Thoracic aorta (tissue), 2 donors: ENCODE measurements around the gene CDH23. TPM values are rescaled to one million over a fixed set of nuclear protein-coding genes. Genes with fewer than 3 reads are reported as not detected.

ENCODE experiments used
- ATAC-seq: fragments of 150-250 bp; one replicate; pipeline ENCODE4 v1.8.0; 2017; ENCODE audit warnings: low read depth; ENCODE audit not compliant: insufficient number of reproducible peaks, low FRiP score
- DNase-seq: peaks from one replicate; pipeline ENCODE4 v3.0.0-alpha.2; 2020; ENCODE audit warnings: low spot score
- H3K27ac ChIP-seq, 2 donors: fragments of 200-600 bp; sonication (generic); 1 replicate in 1 of 2; 2 replicates in 1 of 2; pipeline ENCODE4 v1.5.1; 2016; ENCODE audit warnings: mild to moderate bottlenecking in 2 of 2, moderate library complexity in 2 of 2
- H3K27me3 ChIP-seq: fragments of 200-600 bp; sonication (generic); replicated peaks from 2 replicates; pipeline ENCODE4 v1.6.0; 2016; ENCODE audit warnings: mild to moderate bottlenecking; ENCODE audit not compliant: insufficient read depth
- H3K36me3 ChIP-seq: fragments of 200-600 bp; sonication (generic); one replicate; pipeline ENCODE4 v1.5.1; 2016
- H3K4me1 ChIP-seq, 2 donors: fragments of 200-600 bp; sonication (generic); 1 replicate in 1 of 2; 2 replicates in 1 of 2; pipeline versions ENCODE4 v1.5.1 to v1.6.0; 2016; ENCODE audit warnings: low read depth in 2 of 2, mild to moderate bottlenecking in 1 of 2; ENCODE audit not compliant: control insufficient read depth in 1 of 2
- H3K4me3 ChIP-seq: fragments of 200-600 bp; sonication (generic); 2 replicates; pipeline ENCODE4 v1.5.1; 2016; ENCODE audit warnings: mild to moderate bottlenecking
- H3K9me3 ChIP-seq: fragments of 200-600 bp; sonication (generic); 2 replicates; pipeline ENCODE4 v1.5.1; 2016
- total RNA-seq, 2 donors: library from RNA; depleted of rRNA; stranded (reverse); fragments of >200 nt; gene quantifications; one replicate each; pipeline versions ENCODE4 v1.1.0 to v1.2.3, GENCODE V29; 2016
- TF ChIP-seq, protein P1 (sequence below): fragments of 200-600 bp; sonication (generic); IDR thresholded peaks from one replicate; pipeline ENCODE4 v1.5.1; 2019; ENCODE audit warnings: antibody characterized with exemption

The CDH23 gene
- total RNA-seq, 2 donors from 2014 or later: 10.6 to 10.8 TPM

- H3K9me3 ChIP-seq: no peaks in the 10 kb centered on the region
- no peaks in the 10 kb centered on the region for H3K36me3 ChIP-seq
- ATAC-seq (no peak), DNase-seq (no peak)
- H3K4me3 ChIP-seq: no peak overlapping the region
- H3K27me3 ChIP-seq: no peaks in the 10 kb centered on the region
- H3K27ac ChIP-seq: no peak overlapping the region
- TF ChIP-seq, protein P1, sequence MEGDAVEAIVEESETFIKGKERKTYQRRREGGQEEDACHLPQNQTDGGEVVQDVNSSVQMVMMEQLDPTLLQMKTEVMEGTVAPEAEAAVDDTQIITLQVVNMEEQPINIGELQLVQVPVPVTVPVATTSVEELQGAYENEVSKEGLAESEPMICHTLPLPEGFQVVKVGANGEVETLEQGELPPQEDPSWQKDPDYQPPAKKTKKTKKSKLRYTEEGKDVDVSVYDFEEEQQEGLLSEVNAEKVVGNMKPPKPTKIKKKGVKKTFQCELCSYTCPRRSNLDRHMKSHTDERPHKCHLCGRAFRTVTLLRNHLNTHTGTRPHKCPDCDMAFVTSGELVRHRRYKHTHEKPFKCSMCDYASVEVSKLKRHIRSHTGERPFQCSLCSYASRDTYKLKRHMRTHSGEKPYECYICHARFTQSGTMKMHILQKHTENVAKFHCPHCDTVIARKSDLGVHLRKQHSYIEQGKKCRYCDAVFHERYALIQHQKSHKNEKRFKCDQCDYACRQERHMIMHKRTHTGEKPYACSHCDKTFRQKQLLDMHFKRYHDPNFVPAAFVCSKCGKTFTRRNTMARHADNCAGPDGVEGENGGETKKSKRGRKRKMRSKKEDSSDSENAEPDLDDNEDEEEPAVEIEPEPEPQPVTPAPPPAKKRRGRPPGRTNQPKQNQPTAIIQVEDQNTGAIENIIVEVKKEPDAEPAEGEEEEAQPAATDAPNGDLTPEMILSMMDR: no peak
- peaks cover 5 to 6% of the 10 kb centered on the region in 2 donors for H3K4me1 ChIP-seq
Measured at GRCh38 chr10:71381611-71382010, 15.1 kb upstream of the CDH23 start.

DNA sequence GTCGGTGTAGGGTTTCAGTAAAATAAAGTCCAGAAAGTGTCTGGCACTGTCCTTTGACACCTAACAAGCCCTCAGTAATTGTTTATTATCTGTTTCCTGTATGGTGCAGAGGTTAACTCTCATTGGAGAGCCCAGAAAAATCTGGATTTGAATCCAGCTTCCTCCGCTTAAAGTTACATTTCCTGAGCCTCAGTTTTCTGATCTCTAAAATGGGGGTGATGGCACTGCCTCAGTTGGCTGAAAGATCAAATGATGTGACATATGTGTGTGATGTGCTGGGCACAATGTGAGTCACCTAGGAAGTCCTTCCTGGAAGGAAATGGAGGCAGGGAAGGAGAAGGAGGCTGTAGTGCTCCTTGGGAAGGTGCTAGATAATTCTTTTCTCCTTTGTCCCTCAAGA, 14.7 kb upstream of the CDH23 start:
- TF ChIP-seq, protein P1: no peak
- ATAC-seq: no peak
- Histone ChIP-seq H3K27ac (no peak overlapping the region), H3K36me3 (no peaks in the 10 kb centered on the region), H3K4me3 (no peak overlapping the region), H3K9me3 (no peaks in the 10 kb centered on the region), H3K4me1 (peaks cover under 1 to 3% of the 10 kb centered on the region in 2 donors), H3K27me3 (no peaks in the 10 kb centered on the region)
- no peak for DNase-seq

DNA sequence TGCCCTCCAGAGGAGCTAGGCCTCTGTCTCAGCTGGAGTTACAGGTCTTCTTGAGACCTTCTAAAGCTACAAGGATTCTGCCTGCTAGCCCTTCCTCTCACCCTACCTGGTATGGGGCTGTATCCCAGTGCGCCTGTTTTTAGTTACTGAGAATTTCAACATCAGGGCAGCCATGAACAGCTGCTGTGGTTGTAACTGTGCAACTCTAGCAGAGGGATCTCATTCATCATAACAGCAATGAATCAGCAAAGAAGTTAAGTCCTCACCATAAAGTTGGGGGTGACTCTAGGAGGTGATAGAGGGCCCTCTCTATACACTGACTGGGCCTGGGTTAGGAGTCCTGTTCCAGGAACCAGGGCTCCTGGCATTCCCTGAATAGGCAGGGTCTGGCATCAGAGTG, 14.0 kb upstream of the CDH23 start:
- H3K4me1 ChIP-seq: peaks cover 0 to 1% of the 10 kb centered on the region in 2 donors
- DNase-seq (no peak), ATAC-seq (no peak)
- no peak overlapping the region for H3K4me3 ChIP-seq
- H3K27me3 ChIP-seq: no peaks in the 10 kb centered on the region
- H3K27ac ChIP-seq: no peak overlapping the region
- no peaks in the 10 kb centered on the region for H3K9me3 ChIP-seq
- TF ChIP-seq, protein P1: no peak
- no peaks in the 10 kb centered on the region for H3K36me3 ChIP-seq

- H3K27me3 ChIP-seq: no peaks in the 10 kb centered on the region
- TF ChIP-seq, protein P1: peak; percentile 93
- ATAC-seq (peak; percentile 19), DNase-seq (no peak)
- H3K4me1 ChIP-seq: no peaks in the 10 kb centered on the region
- H3K4me3 ChIP-seq: no peak overlapping the region
- H3K36me3 ChIP-seq: no peaks in the 10 kb centered on the region
- H3K9me3 ChIP-seq: no peaks in the 10 kb centered on the region
- no peak overlapping the region for H3K27ac ChIP-seq
Measured at GRCh38 chr10:71383972-71384687, 12.6 kb upstream of the CDH23 start.

DNA sequence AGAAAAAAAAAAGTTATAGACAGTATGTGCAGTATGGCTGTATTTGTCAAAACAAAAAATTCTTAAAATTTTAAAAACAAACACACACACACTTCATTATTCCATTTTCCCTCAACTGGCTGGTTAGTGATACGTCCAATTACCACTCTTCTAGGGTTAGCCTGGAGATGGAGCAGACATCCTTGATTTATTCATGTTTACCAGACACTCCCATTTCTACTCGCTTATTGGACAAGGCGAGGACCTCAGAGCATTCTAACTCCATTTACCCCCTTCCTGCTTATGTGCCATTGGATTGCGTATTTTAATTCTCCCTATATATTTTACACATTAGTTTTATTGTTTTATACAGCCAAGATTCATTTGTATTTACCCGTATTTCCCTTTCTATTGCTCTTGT, 8.5 kb upstream of the CDH23 start:
- H3K27ac ChIP-seq: no peak overlapping the region
- H3K4me3 ChIP-seq: no peak overlapping the region
- H3K27me3 ChIP-seq: no peaks in the 10 kb centered on the region
- no peak for ATAC-seq
- DNase-seq: no peak
- no peaks in the 10 kb centered on the region for H3K36me3 ChIP-seq
- H3K9me3 ChIP-seq: no peaks in the 10 kb centered on the region
- TF ChIP-seq, protein P1: no peak
- H3K4me1 ChIP-seq: no peaks in the 10 kb centered on the region
